Kidney capillary endothelial cell (primary cell): Measurements from ENCODE around the gene TMOD1.
A peak's percentile ranks its signal among the peaks of the same experiment; 100 is the strongest.
"Not testable (repeated sequence)": the region's sequence is repeated elsewhere in the genome, so short reads cannot be mapped to it uniquely, and the experiment has no call there.

ENCODE experiments used
- DNase-seq: peaks from one replicate; pipeline ENCODE4 v3.0.0-alpha.2; 2018; ENCODE audit warnings: low spot score

TMOD1 gene

GRCh38 chr9:97498846-97499245, 2.6 kb upstream of the TMOD1 start:
- DNase-seq, result not testable (repeated sequence)

GRCh38 chr9:97500263-97500662, 1.2 kb upstream of the TMOD1 start:
- DNase-seq, result no peak

- DNase-seq, result no peak
These were observed 695 bp upstream of the TMOD1 start for GRCh38 chr9:97500765-97501176.

- no peak for DNase-seq
These were observed 431 bp downstream of the TMOD1 start for GRCh38 chr9:97501972-97502221.

- DNase-seq, result no peak
These were observed 937 bp downstream of the TMOD1 start for GRCh38 chr9:97502222-97502983.

GRCh38 chr9:97502984-97503861, 1.8 kb downstream of the TMOD1 start:
- DNase-seq, result no peak

- no peak for DNase-seq
These were observed 2.4 kb downstream of the TMOD1 start for GRCh38 chr9:97503862-97504210.

- no peak for DNase-seq
These were observed 3.1 kb downstream of the TMOD1 start for GRCh38 chr9:97504381-97505216.

- DNase-seq, result no peak
These were observed 4.4 kb downstream of the TMOD1 start for GRCh38 chr9:97505845-97506244.

- DNase-seq, result no peak
These were observed 4.8 kb downstream of the TMOD1 start for GRCh38 chr9:97506306-97506705.

GRCh38 chr9:97506787-97507186, 5.3 kb downstream of the TMOD1 start:
- no peak for DNase-seq

GRCh38 chr9:97507428-97507984, 6.0 kb downstream of the TMOD1 start:
- DNase-seq, result no peak

GRCh38 chr9:97508852-97509251, 7.4 kb downstream of the TMOD1 start:
- no peak for DNase-seq

GRCh38 chr9:97510797-97511654, 9.6 kb downstream of the TMOD1 start:
- DNase-seq, result peak; percentile 32

GRCh38 chr9:97511655-97512427, 10.4 kb downstream of the TMOD1 start:
- no peak for DNase-seq

- DNase-seq, result no peak
These were observed 11.6 kb downstream of the TMOD1 start for GRCh38 chr9:97512966-97513560.

- DNase-seq, result no peak
These were observed 13.1 kb downstream of the TMOD1 start for GRCh38 chr9:97514531-97514930.

GRCh38 chr9:97515662-97516061, 14.2 kb downstream of the TMOD1 start:
- no peak for DNase-seq

GRCh38 chr9:97516111-97516510, 14.6 kb downstream of the TMOD1 start:
- no peak for DNase-seq
